Measurements from ENCODE around the gene MSRB1.
A peak's percentile ranks its signal among the peaks of the same experiment; 100 is the strongest.

Gene MSRB1

DNA sequence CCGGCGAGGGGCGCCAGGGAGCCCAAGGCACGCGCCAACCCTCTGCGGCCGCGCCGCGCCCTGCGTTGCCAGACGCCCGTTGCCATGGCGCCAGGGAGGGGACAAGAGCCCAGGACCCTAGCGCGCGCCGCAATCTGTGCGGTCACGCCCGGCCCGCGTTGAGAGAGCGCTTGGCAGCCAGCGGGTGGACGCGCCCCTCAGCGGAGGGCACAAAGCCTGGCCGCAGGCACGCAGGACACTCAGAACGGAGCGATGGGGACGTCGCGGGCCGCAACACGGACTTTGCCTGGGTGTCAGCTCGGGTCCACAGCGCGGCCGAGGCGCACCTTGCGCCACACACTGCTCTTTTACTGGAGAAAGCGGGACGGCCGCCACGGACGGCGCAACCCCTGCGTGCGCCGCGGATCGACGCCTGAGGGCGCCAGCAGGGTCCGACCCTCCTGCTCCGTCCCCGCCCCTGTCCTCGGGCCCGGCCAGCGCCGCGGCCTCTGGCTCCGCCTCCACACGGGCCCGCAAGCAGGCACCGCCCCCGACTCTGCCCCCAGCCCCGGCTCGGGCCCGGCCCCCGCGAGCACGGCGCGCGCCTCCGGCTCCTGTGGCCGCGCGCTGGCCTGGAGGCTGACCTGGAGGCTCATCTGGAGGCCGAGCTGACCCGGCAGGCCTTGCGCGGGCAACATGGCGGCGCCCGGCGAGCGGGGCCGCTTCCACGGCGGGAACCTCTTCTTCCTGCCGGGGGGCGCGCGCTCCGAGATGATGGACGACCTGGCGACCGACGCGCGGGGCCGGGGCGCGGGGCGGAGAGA, 40.7 kb upstream of the MSRB1 start, which contains the start of gene GFER:
GFER (plus strand) TSS at position 650 of the 803 bp plus-strand sequence; CDS start at position 676, 26 bp downstream.
- Histone ChIP-seq H3K36me3 (ENCODE audit: control insufficient read depth, insufficient read depth, low read length) (peaks cover 7% of the 10 kb centered on the region), H3K4me1 (ENCODE audit: control insufficient read depth, insufficient read depth, low read length) (peaks cover 7% of the 10 kb centered on the region), H3K9ac (ENCODE audit: low read length) (peak within 1 kb of the TSS; percentile 51), H3K4me3 (ENCODE audit: low read length) (peak within 1 kb of the TSS; percentile 74), H3K27me3 (ENCODE audit: control insufficient read depth, insufficient read depth, low read length) (peaks cover 20% of the 10 kb centered on the region), H3K27ac (ENCODE audit: low read depth, low read length) (peak within 1 kb of the TSS; percentile 51)

DNA sequence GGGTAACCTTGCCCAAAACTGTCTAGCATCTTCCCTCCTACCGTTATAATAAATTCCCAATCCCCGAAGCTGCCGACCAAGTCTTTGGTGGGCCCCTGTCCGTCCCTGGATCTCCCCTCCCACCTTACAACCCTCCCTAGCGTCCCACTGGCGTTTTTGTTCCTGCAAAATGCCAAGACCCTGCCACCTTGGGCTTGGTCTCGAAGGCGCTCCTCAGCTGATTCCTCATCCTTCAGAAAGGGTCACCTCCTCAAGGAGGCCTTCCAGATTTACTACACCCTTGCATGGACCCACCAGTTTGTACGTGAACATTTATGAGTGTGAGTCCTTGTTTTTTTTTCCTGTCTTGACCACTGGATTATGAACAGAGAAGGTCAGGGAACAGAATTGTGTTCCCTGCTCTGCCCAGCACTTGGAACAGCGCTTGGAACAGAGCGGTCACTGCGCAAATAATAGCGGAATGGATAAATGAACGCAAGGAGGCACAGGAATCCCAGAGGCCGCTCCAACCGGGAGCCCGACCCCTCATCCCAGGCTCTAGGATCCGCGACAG, 40.1 kb upstream of the MSRB1 start:
- no peak overlapping the region for H3K9ac ChIP-seq (ENCODE audit: low read length)
- peak overlapping the region; percentile 74 for H3K4me3 ChIP-seq (ENCODE audit: low read length)
- peaks cover 9% of the 10 kb centered on the region for H3K36me3 ChIP-seq (ENCODE audit: control insufficient read depth, insufficient read depth, low read length)
- peaks cover 17% of the 10 kb centered on the region for H3K27me3 ChIP-seq (ENCODE audit: control insufficient read depth, insufficient read depth, low read length)
- H3K4me1 ChIP-seq (ENCODE audit: control insufficient read depth, insufficient read depth, low read length): peaks cover 7% of the 10 kb centered on the region
- peak overlapping the region; percentile 51 for H3K27ac ChIP-seq (ENCODE audit: low read depth, low read length)

DNA sequence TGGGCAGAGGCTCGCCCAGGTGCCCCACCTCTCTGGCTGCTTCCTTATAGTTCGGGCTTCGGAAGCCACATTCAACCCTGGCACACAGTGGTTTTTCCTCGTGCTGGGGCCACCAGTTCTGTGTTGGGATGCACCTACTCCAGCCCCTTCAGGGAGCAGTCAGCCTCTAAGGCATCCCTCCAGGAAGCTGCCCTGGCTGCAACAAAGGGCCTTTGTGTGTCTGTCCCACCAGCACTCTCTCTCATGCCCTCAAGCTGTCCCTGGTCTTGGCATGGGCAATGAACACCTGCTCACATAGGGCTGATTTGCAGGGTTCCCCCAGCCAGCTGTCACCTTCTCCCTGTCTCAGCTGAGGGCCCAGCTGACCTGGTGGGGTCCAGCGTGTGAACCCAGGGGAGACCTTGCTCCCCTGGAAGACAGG, 39.0 kb upstream of the MSRB1 start:
- peaks cover 8% of the 10 kb centered on the region for H3K36me3 ChIP-seq (ENCODE audit: control insufficient read depth, insufficient read depth, low read length)
- H3K4me3 ChIP-seq (ENCODE audit: low read length): no peak overlapping the region
- peaks cover 7% of the 10 kb centered on the region for H3K4me1 ChIP-seq (ENCODE audit: control insufficient read depth, insufficient read depth, low read length)
- no peak overlapping the region for H3K9ac ChIP-seq (ENCODE audit: low read length)
- peaks cover 17% of the 10 kb centered on the region for H3K27me3 ChIP-seq (ENCODE audit: control insufficient read depth, insufficient read depth, low read length)
- H3K27ac ChIP-seq (ENCODE audit: low read depth, low read length): no peak overlapping the region

DNA sequence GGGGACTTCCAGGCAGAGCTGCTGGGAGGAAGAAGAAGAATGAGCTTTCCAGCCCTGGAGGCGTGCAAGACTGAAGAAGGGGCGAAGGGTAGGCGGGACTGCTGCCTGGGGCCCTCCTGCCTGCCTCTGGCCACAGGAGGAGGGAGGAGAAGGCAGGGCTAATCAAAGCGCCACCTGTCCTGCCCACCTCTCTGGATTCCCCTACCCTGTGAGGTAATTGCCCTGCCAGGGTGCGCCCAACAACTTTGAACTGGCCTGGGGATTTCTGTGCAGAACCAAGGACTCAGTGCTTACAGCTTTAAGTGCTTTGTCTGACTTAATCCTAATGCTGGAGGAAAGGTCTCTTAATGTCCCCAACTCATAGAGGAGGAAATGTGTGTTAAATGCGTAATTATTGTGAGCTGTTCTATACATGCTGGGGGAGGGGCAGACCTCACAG, 38.4 kb upstream of the MSRB1 start, which contains the start of gene NOXO1:
NOXO1 (minus strand) TSS at position 72 of the 439 bp plus-strand sequence. CDS start 290 bp downstream, outside the sequence.
- Histone ChIP-seq H3K4me3 (ENCODE audit: low read length) (peak within 1 kb of the TSS; percentile 18), H3K36me3 (ENCODE audit: control insufficient read depth, insufficient read depth, low read length) (peaks cover 9% of the 10 kb centered on the region), H3K27ac (ENCODE audit: low read depth, low read length) (no peak within 1 kb of the TSS), H3K27me3 (ENCODE audit: control insufficient read depth, insufficient read depth, low read length) (peaks cover 17% of the 10 kb centered on the region), H3K9ac (ENCODE audit: low read length) (no peak within 1 kb of the TSS), H3K4me1 (ENCODE audit: control insufficient read depth, insufficient read depth, low read length) (peaks cover 7% of the 10 kb centered on the region)

DNA sequence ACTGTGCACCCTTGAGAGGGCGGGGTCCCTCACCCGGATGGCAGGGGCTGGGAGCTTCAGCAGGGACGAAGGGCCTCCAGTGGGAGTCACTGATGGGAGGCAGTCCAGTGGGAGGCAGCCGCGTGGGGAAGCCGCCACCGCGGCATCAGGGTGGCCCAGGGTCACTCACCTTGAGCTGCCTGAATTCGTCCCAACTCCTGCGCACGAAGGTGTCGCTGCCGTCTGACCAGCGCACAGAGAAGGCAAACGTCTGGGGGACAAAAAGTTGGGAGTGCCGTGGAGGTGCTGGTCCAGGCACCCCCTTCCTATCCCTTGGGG, 37.7 kb upstream of the MSRB1 start:
- Histone ChIP-seq H3K27me3 (ENCODE audit: control insufficient read depth, insufficient read depth, low read length) (peaks cover 17% of the 10 kb centered on the region), H3K27ac (ENCODE audit: low read depth, low read length) (no peak overlapping the region), H3K4me3 (ENCODE audit: low read length) (peak overlapping the region; percentile 18)

DNA sequence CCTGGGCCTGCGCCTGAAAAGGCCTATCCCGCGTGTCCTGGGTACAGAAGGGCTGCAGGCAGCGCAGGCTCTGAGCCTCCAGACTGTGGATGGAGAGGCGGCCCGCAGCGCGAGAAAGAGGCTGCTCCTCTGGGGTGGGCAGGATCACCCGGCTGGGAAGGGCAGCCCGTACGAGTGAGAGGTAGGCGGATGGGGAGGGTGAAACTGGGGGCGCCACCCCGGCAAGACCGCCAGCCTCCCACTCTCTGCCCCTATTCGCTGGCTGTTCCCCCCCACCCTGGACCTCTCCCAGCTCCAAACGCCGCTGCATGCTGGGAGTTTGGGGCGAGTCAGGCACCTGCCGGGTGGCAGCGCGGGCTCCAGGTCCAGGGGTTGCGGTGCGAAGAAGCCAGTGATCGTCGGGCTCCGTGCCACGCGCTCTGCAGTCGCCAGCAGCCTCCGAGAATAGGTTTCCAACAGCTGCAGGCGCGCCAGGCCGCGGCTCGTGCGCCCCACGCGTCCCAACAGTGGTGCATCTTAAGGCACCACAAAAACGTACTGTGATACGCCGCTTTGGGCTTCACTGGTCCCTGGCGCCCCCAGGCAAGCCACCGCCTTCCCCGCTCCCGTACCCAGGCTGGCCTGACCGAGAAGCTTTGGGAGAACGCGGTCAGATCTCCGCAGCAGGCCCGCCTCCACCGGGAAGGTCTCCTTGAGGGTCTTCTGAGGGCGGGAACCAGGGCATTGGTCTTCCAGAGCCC, 37.2 kb upstream of the MSRB1 start:
- H3K27ac ChIP-seq (ENCODE audit: low read depth, low read length): no peak overlapping the region

More for the DNA sequence above, 37.7 kb upstream of the MSRB1 start:
- Histone ChIP-seq H3K36me3 (ENCODE audit: control insufficient read depth, insufficient read depth, low read length) (peaks cover 13% of the 10 kb centered on the region), H3K4me1 (ENCODE audit: control insufficient read depth, insufficient read depth, low read length) (peaks cover 7% of the 10 kb centered on the region), H3K9ac (ENCODE audit: low read length) (no peak overlapping the region)

DNA sequence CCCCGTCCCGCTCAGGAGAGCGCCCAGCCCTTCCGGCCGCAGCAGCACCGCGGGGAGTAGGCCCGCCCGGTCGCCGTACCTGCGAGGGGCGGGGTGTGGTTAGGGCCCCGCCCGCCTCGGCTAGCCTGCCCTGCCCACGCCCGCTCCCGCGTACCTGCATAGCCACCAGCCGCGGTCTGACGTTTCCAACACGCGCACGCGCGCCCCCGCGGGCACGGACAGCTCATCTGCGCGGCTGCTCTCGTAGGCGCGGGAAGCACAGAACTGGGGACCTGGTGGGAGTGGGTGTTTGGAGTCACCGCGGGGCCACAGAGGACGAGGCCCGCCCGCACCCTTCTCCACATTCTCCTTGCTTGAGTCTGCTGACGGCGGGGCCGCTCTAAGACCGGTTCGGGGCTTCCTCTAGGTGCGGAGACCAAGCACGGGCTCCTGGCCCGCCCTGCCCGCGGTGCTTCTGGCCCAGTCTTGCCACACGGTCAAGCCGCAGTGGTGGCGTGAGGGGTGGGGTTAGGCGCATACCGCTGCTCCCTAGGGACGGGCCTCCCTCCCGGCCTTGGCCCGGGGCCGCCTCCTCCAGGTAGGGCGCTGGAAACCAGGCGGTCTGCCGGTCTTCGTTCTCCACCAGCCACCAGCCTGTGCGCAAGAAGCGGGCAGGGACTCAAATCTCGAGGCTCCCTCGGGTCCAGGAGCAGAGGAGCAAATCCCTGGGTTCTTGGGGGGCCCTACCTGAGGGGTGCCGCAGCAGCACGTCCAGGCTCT, 36.5 kb upstream of the MSRB1 start:
- H3K36me3 ChIP-seq (ENCODE audit: control insufficient read depth, insufficient read depth, low read length): peaks cover 26% of the 10 kb centered on the region
- H3K27ac ChIP-seq (ENCODE audit: low read depth, low read length): no peak overlapping the region
- no peaks in the 10 kb centered on the region for H3K4me1 ChIP-seq (ENCODE audit: control insufficient read depth, insufficient read depth, low read length)
- H3K4me3 ChIP-seq (ENCODE audit: low read length): peak overlapping the region; percentile 19
- no peak overlapping the region for H3K9ac ChIP-seq (ENCODE audit: low read length)
- peaks cover 17% of the 10 kb centered on the region for H3K27me3 ChIP-seq (ENCODE audit: control insufficient read depth, insufficient read depth, low read length)

More for the DNA sequence above, 37.2 kb upstream of the MSRB1 start:
- peaks cover 7% of the 10 kb centered on the region for H3K4me1 ChIP-seq (ENCODE audit: control insufficient read depth, insufficient read depth, low read length)
- H3K9ac ChIP-seq (ENCODE audit: low read length): no peak overlapping the region
- H3K36me3 ChIP-seq (ENCODE audit: control insufficient read depth, insufficient read depth, low read length): peaks cover 18% of the 10 kb centered on the region
- peak overlapping the region; percentile 19 for H3K4me3 ChIP-seq (ENCODE audit: low read length)
- H3K27me3 ChIP-seq (ENCODE audit: control insufficient read depth, insufficient read depth, low read length): peaks cover 17% of the 10 kb centered on the region

DNA sequence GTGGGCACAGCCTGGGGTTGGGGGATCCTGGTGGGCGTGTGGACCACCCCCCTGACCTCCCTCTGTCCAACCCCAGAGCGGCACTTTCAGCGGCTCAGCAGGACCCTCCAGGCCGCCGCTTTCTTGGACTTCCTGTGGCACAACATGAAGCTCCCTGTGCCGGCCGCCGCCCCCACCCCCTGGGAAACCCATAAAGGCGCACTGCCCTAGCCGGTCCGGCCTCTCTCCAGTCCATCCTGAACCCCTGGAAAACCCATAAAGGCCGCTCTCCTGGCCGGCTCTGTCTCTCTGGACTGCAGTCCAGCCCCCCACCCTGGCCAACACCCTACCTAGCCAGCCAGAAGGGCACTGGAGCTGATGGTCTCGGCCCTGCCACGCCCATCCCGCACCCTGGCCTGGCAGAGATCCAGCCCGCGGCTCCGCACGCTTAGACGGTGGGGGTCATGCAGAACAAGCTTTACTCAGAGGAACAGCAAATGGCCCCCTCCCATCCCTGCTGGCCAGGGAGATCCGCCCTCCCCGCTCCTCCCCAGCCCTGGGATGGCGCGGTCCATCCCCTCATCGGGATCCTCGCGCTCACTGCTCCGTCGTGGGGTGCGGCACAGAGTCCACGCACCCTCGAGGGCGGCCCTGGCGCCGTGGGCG, 35.6 kb upstream of the MSRB1 start:
- peak overlapping the region; percentile 42 for H3K9ac ChIP-seq (ENCODE audit: low read length)
- peaks cover 17% of the 10 kb centered on the region for H3K27me3 ChIP-seq (ENCODE audit: control insufficient read depth, insufficient read depth, low read length)
- no peak overlapping the region for H3K27ac ChIP-seq (ENCODE audit: low read depth, low read length)
- no peaks in the 10 kb centered on the region for H3K4me1 ChIP-seq (ENCODE audit: control insufficient read depth, insufficient read depth, low read length)
- peaks cover 30% of the 10 kb centered on the region for H3K36me3 ChIP-seq (ENCODE audit: control insufficient read depth, insufficient read depth, low read length)
- H3K4me3 ChIP-seq (ENCODE audit: low read length): peak overlapping the region; percentile 40

DNA sequence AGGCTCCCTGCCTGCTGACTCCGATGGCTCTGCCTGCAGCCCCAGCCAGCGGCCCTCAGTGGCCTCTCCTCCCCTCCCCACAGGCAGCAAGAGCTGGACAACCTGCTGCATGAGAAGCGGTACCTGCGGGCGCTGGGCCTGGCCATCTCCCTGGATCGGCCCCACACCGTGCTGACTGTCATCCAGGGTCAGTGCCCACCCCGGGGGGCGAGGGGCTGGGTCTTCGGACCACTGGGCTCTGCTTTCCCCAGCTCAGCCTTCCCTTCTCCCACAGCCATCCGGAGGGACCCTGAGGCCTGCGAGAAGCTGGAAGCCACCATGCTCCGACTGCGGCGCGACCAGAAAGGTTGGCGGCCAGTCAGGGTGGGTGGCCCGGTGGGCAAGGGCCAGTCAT, 34.9 kb upstream of the MSRB1 start:
- peaks cover 30% of the 10 kb centered on the region for H3K36me3 ChIP-seq (ENCODE audit: control insufficient read depth, insufficient read depth, low read length)
- no peak overlapping the region for H3K4me3 ChIP-seq (ENCODE audit: low read length)

DNA sequence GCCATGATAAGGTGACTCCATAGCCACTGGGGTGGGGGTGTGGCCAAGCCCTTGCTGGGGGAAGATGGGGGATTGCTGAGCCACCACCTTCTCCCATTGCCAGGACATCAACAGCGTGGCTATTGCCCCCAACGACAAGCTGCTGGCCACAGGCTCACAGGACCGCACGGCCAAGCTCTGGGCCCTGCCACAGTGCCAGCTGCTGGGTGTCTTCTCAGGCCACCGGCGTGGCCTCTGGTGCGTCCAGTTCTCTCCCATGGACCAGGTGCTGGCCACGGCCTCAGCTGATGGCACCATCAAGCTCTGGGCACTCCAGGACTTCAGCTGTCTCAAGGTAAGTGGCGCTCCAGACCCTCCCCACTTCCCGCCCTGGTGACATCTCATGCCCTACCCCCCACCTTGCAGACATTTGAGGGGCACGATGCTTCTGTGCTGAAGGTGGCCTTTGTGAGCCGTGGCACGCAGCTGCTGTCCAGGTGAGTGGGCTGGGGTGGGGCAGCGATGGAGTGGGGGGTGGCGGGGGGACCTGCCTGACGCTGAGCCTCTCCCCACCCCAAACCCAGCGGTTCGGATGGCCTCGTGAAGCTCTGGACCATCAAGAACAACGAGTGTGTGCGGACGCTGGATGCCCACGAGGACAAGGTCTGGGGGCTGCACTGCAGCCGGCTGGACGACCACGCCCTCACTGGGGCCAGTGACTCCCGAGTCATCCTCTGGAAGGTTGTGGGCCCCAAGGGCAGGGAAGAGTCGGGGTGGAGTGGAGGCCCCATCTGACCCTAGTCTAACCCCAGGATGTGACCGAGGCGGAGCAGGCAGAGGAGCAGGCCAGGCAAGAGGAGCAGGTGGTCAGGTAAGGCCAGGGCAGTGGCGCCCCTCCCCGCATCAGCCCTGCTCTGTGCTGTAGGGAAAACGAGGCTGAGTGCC, 34.2 kb upstream of the MSRB1 start:
- H3K4me3 ChIP-seq (ENCODE audit: low read length): no peak overlapping the region
- no peak overlapping the region for H3K9ac ChIP-seq (ENCODE audit: low read length)
- no peak overlapping the region for H3K27ac ChIP-seq (ENCODE audit: low read depth, low read length)
- H3K4me1 ChIP-seq (ENCODE audit: control insufficient read depth, insufficient read depth, low read length): peaks cover 7% of the 10 kb centered on the region
- H3K36me3 ChIP-seq (ENCODE audit: control insufficient read depth, insufficient read depth, low read length): peaks cover 30% of the 10 kb centered on the region
- peaks cover 16% of the 10 kb centered on the region for H3K27me3 ChIP-seq (ENCODE audit: control insufficient read depth, insufficient read depth, low read length)

More for the DNA sequence above, 34.9 kb upstream of the MSRB1 start:
- no peak overlapping the region for H3K9ac ChIP-seq (ENCODE audit: low read length)
- peaks cover 2% of the 10 kb centered on the region for H3K4me1 ChIP-seq (ENCODE audit: control insufficient read depth, insufficient read depth, low read length)
- H3K27me3 ChIP-seq (ENCODE audit: control insufficient read depth, insufficient read depth, low read length): peaks cover 17% of the 10 kb centered on the region
- no peak overlapping the region for H3K27ac ChIP-seq (ENCODE audit: low read depth, low read length)

DNA sequence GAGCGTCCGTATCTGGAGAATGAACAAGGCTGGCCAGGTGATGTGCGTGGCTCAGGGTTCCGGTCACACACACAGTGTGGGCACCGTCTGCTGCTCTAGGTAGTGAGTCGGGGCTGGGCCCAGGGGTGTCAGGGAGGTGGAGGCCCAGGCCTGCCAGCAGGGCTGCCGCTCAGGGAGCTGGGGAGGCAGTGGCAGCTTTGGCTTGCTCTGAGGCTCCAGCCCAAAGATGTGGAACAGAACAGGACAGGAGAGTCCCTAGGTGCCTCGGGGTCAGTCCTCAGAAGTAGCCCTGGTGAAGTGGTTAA, 33.2 kb upstream of the MSRB1 start:
- Histone ChIP-seq H3K9ac (ENCODE audit: low read length) (no peak overlapping the region), H3K27ac (ENCODE audit: low read depth, low read length) (no peak overlapping the region), H3K4me3 (ENCODE audit: low read length) (no peak overlapping the region), H3K27me3 (ENCODE audit: control insufficient read depth, insufficient read depth, low read length) (peaks cover 10% of the 10 kb centered on the region), H3K36me3 (ENCODE audit: control insufficient read depth, insufficient read depth, low read length) (peaks cover 30% of the 10 kb centered on the region), H3K4me1 (ENCODE audit: control insufficient read depth, insufficient read depth, low read length) (peaks cover 7% of the 10 kb centered on the region)
